Aortic smooth muscle cell (primary cell): Measurements from ENCODE around the gene CCNH. TPM values are rescaled to one million over a fixed set of nuclear protein-coding genes. Genes with fewer than 3 reads are reported as not detected.

Experiments used
- total RNA-seq: library from RNA; depleted of rRNA; stranded (reverse); fragments of >200 nt; gene quantifications from 2 replicates; pipeline ENCODE4 v1.2.3, GENCODE V29; 2014

CCNH gene
- total RNA-seq: 93.6 and 112 TPM in 2 replicates

DNA sequence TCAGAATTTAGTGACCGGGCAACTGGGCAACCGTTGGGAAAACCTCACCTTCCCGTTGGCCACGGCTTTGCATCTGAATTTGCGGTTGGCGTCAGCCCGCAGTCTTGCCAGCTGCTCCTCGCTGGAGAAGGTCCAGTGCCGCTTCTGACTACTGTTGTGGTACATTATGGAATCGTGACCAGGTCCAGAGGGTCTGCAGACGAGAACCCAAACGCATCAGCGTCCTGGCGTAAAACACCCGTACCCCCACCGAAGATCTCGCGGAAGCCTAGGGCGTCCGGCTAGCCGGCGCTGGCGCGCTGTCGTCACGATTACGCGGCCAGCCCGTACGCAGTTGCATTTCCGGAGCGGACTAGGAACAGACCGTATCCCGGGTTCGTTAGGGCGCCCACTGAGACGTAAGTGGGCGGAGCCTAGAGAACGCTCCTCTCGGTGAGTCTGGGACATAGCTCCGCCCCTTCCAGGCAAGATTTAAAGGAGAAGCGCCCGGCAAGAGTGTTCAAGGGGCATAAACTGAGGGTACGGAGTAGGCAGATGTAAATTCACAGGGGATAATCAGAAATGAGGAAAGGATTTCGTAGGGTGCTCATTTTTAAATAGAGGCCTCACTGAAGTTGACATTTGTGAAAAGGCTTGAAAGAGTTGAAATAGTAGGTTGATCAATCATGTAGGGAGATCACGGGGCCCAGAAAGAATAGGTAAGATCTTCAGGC, at the start of gene CCNH:
CCNH (minus strand) TSS at position 301 of the 713 bp plus-strand sequence; CDS start at position 165, 136 bp downstream.

Other genes with a start within 250 kb of the CCNH start
- gene RASA1, start 145.0 kb downstream of the CCNH start, total RNA-seq: 37.7 and 39.5 TPM in 2 replicates